Vagina (tissue), 2 donors: Measurements from ENCODE around the gene ZNHIT1. TPM values are rescaled to one million over a fixed set of nuclear protein-coding genes. Genes with fewer than 3 reads are reported as not detected.
A peak's percentile ranks its signal among the peaks of the same experiment; 100 is the strongest.

Experiments used
- DNase-seq, 2 donors: peaks; one replicate each; pipeline ENCODE4 v3.0.0-alpha.2; 2017; ENCODE audit errors: extremely low spot score in 2 of 2
- H3K27ac ChIP-seq: fragments of 200-600 bp; sonication (generic); one replicate; pipeline ENCODE4 v1.5.1; 2019
- H3K27me3 ChIP-seq: fragments of 200-600 bp; sonication (generic); one replicate; pipeline ENCODE4 v1.5.1; 2019
- H3K36me3 ChIP-seq, 2 donors: fragments of 200-600 bp; sonication (generic); one replicate each; pipeline ENCODE4 v1.5.1; 2017 to 2019
- H3K4me1 ChIP-seq: fragments of 200-600 bp; sonication (generic); one replicate; pipeline ENCODE4 v1.5.1; 2019
- H3K4me3 ChIP-seq, 2 donors: fragments of 200-600 bp; sonication (generic); 1 replicate in 1 of 2; 2 replicates in 1 of 2; pipeline ENCODE4 v1.5.1; 2016 to 2019
- H3K9me3 ChIP-seq: fragments of 200-600 bp; sonication (generic); one replicate; pipeline ENCODE4 v1.5.1; 2019
- POLR2A ChIP-seq, 2 donors: fragments of 450-650 bp; IDR thresholded peaks; one replicate each; pipeline ENCODE4 v1.6.1; 2017; ENCODE audit warnings: antibody characterized with exemption in 2 of 2, mild to moderate bottlenecking in 2 of 2, moderate library complexity in 2 of 2
- POLR2AphosphoS5 ChIP-seq, 2 donors: sonication (generic); formaldehyde crosslinking; IDR thresholded peaks; one replicate each; pipeline ENCODE4 v1.9.0; 2017; ENCODE audit warnings: antibody characterized with exemption in 2 of 2, mild to moderate bottlenecking in 2 of 2, low read depth in 1 of 2; ENCODE audit not compliant: insufficient read depth in 1 of 2
- intact Hi-C: fragments of 100-400 bp; cut with DNase I; formaldehyde crosslinking; loops from one replicate; pipeline ENCODE4 v1.15.1; 2023
- total RNA-seq: library from RNA; depleted of rRNA; stranded (reverse); fragments of >200 nt; gene quantifications from one replicate; pipeline ENCODE4 v1.2.3, GENCODE V29; 2016
- TF ChIP-seq, protein P1 (sequence below), 3 experiments: fragments of 450-650 bp in 2 of 3; fragments of 200-600 bp in 1 of 3; sonication (generic) in 1 of 3; IDR thresholded peaks; one replicate each; pipeline ENCODE4 v1.5.1; 2017 to 2019; ENCODE audit warnings: antibody characterized with exemption in 3 of 3, mild to moderate bottlenecking in 2 of 3, moderate library complexity in 2 of 3

ZNHIT1 gene
- 55.2 TPM for total RNA-seq

DNA sequence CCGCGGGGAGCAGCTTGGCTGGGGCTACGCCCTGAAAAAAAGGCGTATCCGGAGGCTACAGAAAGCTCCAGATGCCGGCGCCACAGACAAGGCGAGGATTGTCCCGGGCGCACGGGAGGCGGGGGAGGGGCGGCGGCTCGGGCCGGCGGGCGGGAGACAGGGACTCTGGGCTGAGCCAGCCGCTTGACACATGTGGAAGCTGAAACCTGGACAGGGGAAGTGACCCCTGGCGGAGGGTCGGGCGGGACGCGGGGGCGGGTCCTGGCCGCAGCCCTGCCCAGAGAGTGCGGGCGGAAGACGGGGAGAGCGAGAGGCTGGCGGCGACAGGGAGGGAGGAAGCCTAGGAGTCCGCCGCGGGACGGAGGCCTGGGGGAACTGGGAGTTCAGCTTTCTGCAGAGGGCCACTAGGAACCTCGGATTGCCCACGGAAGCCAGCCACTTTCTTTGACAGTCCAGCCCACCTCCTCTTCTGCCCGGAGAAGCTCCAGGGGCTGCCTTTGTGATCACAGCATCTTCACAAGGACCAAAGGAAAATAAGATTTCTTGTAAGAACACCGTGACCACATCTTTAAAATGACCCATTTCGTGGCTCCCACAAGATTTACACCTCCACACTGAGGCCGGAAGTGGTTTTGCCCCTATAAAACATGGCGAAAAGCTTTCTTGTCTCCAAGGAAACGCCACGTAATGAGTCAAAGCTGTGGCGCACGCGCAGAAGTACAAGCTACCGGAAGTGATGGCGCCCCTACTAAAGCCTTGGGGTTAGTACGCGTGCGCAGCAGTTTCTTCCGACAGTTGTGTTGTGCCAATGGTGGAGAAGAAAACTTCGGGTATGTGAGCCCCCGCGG is at the start of gene ZNHIT1, which contains the start of gene PLOD3:
ZNHIT1 (plus strand) TSS at position 778 of the 848 bp plus-strand sequence; CDS start at position 809, 31 bp downstream.
PLOD3 (minus strand) TSS at position 194 of the 848 bp plus-strand sequence. CDS start 307 bp downstream, outside the sequence.
- no peaks in the 10 kb centered on the region for H3K9me3 ChIP-seq
- peak in 1 of 2 donors; percentile 98 for DNase-seq
- TF ChIP-seq POLR2AphosphoS5 (IDR thresholded peaks at IDR 0.05; ENCODE audit: insufficient read depth in 1 of 2, low read depth in 1 of 2) (peak; percentile 68 to 99), POLR2A (IDR thresholded peaks at IDR 0.05) (peak in 1 of 2 donors; percentile 3)
- TF ChIP-seq, protein P1, sequence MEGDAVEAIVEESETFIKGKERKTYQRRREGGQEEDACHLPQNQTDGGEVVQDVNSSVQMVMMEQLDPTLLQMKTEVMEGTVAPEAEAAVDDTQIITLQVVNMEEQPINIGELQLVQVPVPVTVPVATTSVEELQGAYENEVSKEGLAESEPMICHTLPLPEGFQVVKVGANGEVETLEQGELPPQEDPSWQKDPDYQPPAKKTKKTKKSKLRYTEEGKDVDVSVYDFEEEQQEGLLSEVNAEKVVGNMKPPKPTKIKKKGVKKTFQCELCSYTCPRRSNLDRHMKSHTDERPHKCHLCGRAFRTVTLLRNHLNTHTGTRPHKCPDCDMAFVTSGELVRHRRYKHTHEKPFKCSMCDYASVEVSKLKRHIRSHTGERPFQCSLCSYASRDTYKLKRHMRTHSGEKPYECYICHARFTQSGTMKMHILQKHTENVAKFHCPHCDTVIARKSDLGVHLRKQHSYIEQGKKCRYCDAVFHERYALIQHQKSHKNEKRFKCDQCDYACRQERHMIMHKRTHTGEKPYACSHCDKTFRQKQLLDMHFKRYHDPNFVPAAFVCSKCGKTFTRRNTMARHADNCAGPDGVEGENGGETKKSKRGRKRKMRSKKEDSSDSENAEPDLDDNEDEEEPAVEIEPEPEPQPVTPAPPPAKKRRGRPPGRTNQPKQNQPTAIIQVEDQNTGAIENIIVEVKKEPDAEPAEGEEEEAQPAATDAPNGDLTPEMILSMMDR (IDR thresholded peaks at IDR 0.05) = no peak
- H3K4me3 ChIP-seq = peak within 1 kb of the TSS; percentile 66 to 70
- peak within 1 kb of the TSS; percentile 91 for H3K27ac ChIP-seq
- H3K36me3 ChIP-seq = peaks cover 0 to 15% of the 10 kb centered on the region in 2 donors
- no peaks in the 10 kb centered on the region for H3K27me3 ChIP-seq
- H3K4me1 ChIP-seq = peaks cover 43% of the 10 kb centered on the region
- intact Hi-C loops = no loop called here

- DNase-seq = no peak
These were observed 49.4 kb upstream of the ZNHIT1 start for GRCh38 chr7:101168412-101169049.

GRCh38 chr7:101169110-101169837 is 48.7 kb upstream of the ZNHIT1 start:
- H3K4me1 ChIP-seq = peaks cover 44% of the 10 kb centered on the region
- TF ChIP-seq POLR2A (IDR thresholded peaks at IDR 0.05) = no peak
- TF ChIP-seq, protein P1 (IDR thresholded peaks at IDR 0.05) = no peak
- TF ChIP-seq POLR2AphosphoS5 (IDR thresholded peaks at IDR 0.05; ENCODE audit: insufficient read depth in 1 of 2, low read depth in 1 of 2) = no peak
- H3K27ac ChIP-seq = no peak overlapping the region
- intact Hi-C loops = no loop called here
- peaks cover 23% of the 10 kb centered on the region for H3K27me3 ChIP-seq
- no peak for DNase-seq
- no peaks in the 10 kb centered on the region for H3K36me3 ChIP-seq
- no peaks in the 10 kb centered on the region for H3K9me3 ChIP-seq
- no peak overlapping the region for H3K4me3 ChIP-seq

More at GRCh38 chr7:101168412-101169049, 49.4 kb upstream of the ZNHIT1 start:
- intact Hi-C loops = no loop called here
- Histone ChIP-seq H3K9me3 (no peaks in the 10 kb centered on the region), H3K36me3 (no peaks in the 10 kb centered on the region), H3K4me3 (no peak overlapping the region), H3K4me1 (peaks cover 49% of the 10 kb centered on the region), H3K27me3 (peaks cover 19% of the 10 kb centered on the region), H3K27ac (no peak overlapping the region)
- TF ChIP-seq POLR2A (IDR thresholded peaks at IDR 0.05) (no peak), POLR2AphosphoS5 (IDR thresholded peaks at IDR 0.05; ENCODE audit: insufficient read depth in 1 of 2, low read depth in 1 of 2) (no peak)
- TF ChIP-seq, protein P1 (IDR thresholded peaks at IDR 0.05) = no peak

DNA sequence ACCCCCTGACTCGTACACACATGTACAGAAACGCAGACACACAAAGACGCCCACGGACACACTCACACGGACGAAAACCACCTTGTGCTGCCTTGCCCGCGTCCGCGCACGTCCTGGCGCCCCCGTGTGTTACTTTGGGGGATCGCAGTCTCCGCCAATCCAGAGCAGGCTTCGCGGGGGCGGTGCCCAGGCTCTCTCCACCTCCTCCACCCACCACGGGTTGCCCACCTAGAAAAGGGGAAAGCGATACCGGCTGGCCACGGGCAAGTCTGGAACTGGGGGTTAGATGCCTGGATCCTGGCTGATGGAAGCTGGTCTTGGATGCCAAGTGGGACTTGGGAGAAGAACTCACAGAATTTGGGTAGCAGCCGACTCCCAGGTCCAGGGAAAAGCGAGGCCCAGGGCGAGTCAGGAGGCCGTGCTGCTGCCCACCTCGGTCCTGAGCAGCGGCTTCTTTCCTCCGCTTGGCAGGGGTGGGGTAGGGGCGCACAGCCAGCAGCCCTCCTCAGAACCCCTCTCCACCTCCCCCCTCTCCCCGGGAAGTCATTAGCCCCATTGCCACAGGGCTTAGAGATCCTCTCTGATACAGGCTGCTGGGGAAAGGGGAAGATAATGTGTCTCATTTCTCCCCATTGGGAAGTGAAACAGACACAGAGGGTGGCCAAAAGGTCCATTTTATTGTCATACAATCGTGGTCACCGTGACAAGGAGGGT is 48.0 kb upstream of the ZNHIT1 start:
- H3K27ac ChIP-seq = no peak overlapping the region
- peaks cover 24% of the 10 kb centered on the region for H3K27me3 ChIP-seq
- H3K9me3 ChIP-seq = no peaks in the 10 kb centered on the region
- TF ChIP-seq POLR2A (IDR thresholded peaks at IDR 0.05) = no peak
- TF ChIP-seq, protein P1 (IDR thresholded peaks at IDR 0.05) = peak; percentile 35 to 63 (median 58)
- H3K4me1 ChIP-seq = peaks cover 37% of the 10 kb centered on the region
- no peaks in the 10 kb centered on the region for H3K36me3 ChIP-seq
- DNase-seq = no peak
- H3K4me3 ChIP-seq = no peak overlapping the region
- intact Hi-C loops = no loop called here
